NCI-H2081 (cell line): ENCODE measurements around the gene BEND3.
"Not testable (repeated sequence)": the region's sequence is repeated elsewhere in the genome, so short reads cannot be mapped to it uniquely, and the experiment has no call there.

Source experiments
- DNase-seq, 2 experiments: peaks; one replicate each; lab custom pipeline; 2025; lab: John Stamatoyannopoulos, UW

The BEND3 gene

GRCh38 chr6:107033126-107033525 lies 82.2 kb downstream of the BEND3 start:
- no peak for DNase-seq

- no peak for DNase-seq
Observed at GRCh38 chr6:107032051-107032450, 83.3 kb downstream of the BEND3 start.

GRCh38 chr6:107030151-107030550 lies 85.2 kb downstream of the BEND3 start:
- no peak for DNase-seq

GRCh38 chr6:107026965-107027364 lies 88.3 kb downstream of the BEND3 start:
- DNase-seq, result no peak

- no peak for DNase-seq
Observed at GRCh38 chr6:107021446-107022185, 93.7 kb downstream of the BEND3 start.

GRCh38 chr6:107020239-107020638 lies 95.1 kb downstream of the BEND3 start:
- no peak for DNase-seq

- DNase-seq, result not testable (repeated sequence)
Observed at GRCh38 chr6:107019628-107020027, 95.7 kb downstream of the BEND3 start.

- no peak for DNase-seq
Observed at GRCh38 chr6:107019047-107019446, 96.3 kb downstream of the BEND3 start.
